Colonic mucosa (tissue), 4 donors: Measurements from ENCODE around the gene UNC93B1. TPM values are rescaled to one million over a fixed set of nuclear protein-coding genes. Genes with fewer than 3 reads are reported as not detected.

ENCODE experiments used
- DNase-seq: peaks from one replicate; pipeline ENCODE4 v3.0.0-alpha.2; 2020
- H3K27ac ChIP-seq: fragments of 200-600 bp; one replicate; pipeline ENCODE4 v1.8.0; 2021
- H3K27me3 ChIP-seq: fragments of 200-600 bp; one replicate; pipeline ENCODE4 v1.8.0; 2021
- H3K36me3 ChIP-seq: fragments of 200-600 bp; one replicate; pipeline ENCODE4 v1.8.0; 2021
- H3K4me1 ChIP-seq: fragments of 200-600 bp; one replicate; pipeline ENCODE4 v1.8.0; 2021; ENCODE audit warnings: mild to moderate bottlenecking
- H3K4me3 ChIP-seq: fragments of 200-600 bp; one replicate; pipeline ENCODE4 v1.8.0; 2021
- H3K9ac ChIP-seq, 2 donors: one replicate each; pipeline ENCODE4 v1.7.0; 2013; ENCODE audit warnings: control low read depth in 2 of 2, low read depth in 2 of 2, low read length in 2 of 2
- H3K9me3 ChIP-seq: fragments of 200-600 bp; one replicate; pipeline ENCODE4 v1.8.0; 2021
- intact Hi-C: fragments of 100-400 bp; cut with DNase I; formaldehyde crosslinking; loops from one replicate; pipeline ENCODE4 v1.14.1; 2022
- total RNA-seq, 2 donors: library from RNA; stranded (reverse); fragmentation: NEBNext Ultra II Directional in 1 of 2; extraction: Animal tissue kit (Norgen Biotek cat#: 25700) in 1 of 2; gene quantifications; one replicate each; pipeline ENCODE4 v1.2.1, GENCODE V29; 2021
- TF ChIP-seq, protein P1 (sequence below): fragments of 200-600 bp; IDR thresholded peaks from one replicate; pipeline ENCODE4 v1.8.0; 2022; ENCODE audit warnings: antibody characterized with exemption, mild to moderate bottlenecking
- donor health status: healthy.
- donor health status: DM: no; HTN: no; CAD: no.
- donor health status: DM: no; HTN: no; CAD: no.

UNC93B1 gene
- total RNA-seq, 2 donors from 2014 or later, result 46.3 to 55.4 TPM

DNA sequence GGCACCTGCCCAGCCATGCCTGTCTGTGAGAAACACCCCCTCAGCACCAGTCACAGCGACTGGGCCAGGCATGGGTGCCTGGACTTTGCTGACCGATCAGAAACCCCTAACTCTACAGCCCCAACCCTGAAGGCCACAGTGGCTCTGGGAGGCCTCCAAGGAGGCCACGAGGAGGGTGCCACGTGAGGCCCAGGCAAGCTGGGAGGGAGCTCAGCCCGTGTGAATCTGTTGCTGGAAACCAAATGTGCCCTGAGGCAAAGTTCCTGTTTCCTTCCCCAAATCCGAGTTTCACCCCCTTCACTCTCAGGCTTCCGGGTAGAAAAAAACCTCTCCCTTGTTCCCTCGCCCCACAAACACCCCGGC lies 1.3 kb downstream of the UNC93B1 start:
- Histone ChIP-seq H3K36me3 (no peaks in the 10 kb centered on the region), H3K4me3 (peak overlapping the region; percentile 76), H3K27ac (no peak overlapping the region), H3K27me3 (no peaks in the 10 kb centered on the region), H3K4me1 (peaks cover 1% of the 10 kb centered on the region), H3K9me3 (no peaks in the 10 kb centered on the region), H3K9ac (peak overlapping the region; percentile 33 to 34)
- TF ChIP-seq, protein P1, sequence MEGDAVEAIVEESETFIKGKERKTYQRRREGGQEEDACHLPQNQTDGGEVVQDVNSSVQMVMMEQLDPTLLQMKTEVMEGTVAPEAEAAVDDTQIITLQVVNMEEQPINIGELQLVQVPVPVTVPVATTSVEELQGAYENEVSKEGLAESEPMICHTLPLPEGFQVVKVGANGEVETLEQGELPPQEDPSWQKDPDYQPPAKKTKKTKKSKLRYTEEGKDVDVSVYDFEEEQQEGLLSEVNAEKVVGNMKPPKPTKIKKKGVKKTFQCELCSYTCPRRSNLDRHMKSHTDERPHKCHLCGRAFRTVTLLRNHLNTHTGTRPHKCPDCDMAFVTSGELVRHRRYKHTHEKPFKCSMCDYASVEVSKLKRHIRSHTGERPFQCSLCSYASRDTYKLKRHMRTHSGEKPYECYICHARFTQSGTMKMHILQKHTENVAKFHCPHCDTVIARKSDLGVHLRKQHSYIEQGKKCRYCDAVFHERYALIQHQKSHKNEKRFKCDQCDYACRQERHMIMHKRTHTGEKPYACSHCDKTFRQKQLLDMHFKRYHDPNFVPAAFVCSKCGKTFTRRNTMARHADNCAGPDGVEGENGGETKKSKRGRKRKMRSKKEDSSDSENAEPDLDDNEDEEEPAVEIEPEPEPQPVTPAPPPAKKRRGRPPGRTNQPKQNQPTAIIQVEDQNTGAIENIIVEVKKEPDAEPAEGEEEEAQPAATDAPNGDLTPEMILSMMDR, result no peak
- DNase-seq, result no peak
- intact Hi-C loops, result no loop called here

GRCh38 chr11:67999704-68000103 lies 4.2 kb downstream of the UNC93B1 start:
- Histone ChIP-seq H3K36me3 (no peaks in the 10 kb centered on the region), H3K9me3 (no peaks in the 10 kb centered on the region), H3K9ac (peak overlapping the region in 1 of 2 donors; percentile 6), H3K4me1 (peaks cover 10% of the 10 kb centered on the region), H3K27me3 (no peaks in the 10 kb centered on the region), H3K4me3 (no peak overlapping the region), H3K27ac (no peak overlapping the region)
- TF ChIP-seq, protein P1, result no peak
- no peak for DNase-seq
- intact Hi-C loops, result no loop called here

DNA sequence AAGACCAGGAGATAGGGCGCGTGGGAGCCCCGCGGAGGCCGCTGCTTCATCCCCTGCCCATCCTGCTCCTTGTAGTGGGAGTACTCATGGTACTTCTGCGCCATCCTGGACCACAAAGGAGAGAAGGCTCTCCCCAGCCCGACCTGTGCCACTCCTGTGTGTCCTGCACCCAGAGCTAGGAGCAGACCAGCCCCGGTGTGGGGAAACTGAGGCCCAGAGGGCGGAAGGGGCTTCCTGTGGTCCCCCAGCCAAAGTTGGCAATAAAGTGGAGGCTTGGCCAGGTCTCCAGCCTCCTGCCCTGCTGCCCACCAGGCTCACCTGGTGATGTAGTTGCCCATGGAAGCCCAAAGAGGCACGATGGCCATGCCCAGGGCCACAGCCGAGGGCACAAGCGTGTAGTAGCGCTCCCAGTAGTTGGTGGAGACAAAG lies 4.7 kb downstream of the UNC93B1 start:
- DNase-seq, result no peak

DNA sequence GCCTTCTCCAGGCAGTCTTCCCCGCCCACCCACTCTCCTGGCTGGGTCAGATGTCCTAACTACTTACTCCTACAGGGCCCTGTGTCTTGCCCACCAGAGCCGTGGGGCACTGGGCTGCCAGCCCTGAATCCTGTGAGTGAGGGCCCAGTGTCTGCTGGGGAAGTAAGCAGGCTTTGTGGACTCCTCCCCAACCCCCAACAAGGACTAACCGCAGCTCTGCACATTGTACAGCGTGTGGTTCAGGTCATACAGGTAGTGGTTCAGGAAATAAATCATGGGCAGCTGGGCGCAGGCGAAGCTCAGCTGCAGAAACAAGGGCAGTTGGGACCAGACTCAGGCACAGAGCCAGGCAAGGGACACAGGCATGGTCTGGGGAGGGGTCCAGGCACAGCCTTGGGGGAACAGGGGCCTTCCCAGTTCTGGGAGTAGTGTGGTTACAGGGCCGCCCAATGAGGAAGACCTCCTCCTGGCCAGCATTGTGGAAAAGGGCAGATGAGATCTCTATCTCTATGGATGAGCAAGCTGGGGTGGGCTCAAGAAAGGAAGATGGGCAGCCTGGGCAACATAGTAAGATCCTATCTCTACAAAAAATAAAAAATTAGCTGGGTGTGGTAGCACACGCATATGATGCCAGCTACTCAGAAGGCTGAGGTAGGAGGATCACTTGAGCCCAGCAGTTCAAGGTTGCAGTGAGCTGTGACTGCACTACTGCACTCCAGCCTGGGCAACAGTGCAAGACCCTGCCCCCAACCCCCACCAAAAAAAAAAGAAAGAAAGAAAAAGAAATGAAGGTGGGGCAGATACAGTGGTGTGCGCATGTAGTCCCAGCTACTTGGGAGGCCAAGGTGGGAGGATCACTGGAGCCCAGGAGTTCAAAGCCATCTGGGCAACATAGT lies 5.5 kb downstream of the UNC93B1 start:
- DNase-seq, result no peak
- Histone ChIP-seq H3K9ac (no peak overlapping the region), H3K36me3 (no peaks in the 10 kb centered on the region), H3K27me3 (no peaks in the 10 kb centered on the region), H3K27ac (peak overlapping the region; percentile 77), H3K9me3 (no peaks in the 10 kb centered on the region), H3K4me1 (peaks cover 10% of the 10 kb centered on the region), H3K4me3 (no peak overlapping the region)
- intact Hi-C loops, result no loop called here
- TF ChIP-seq, protein P1, result no peak

More for the DNA sequence above, 4.7 kb downstream of the UNC93B1 start:
- no peaks in the 10 kb centered on the region for H3K27me3 ChIP-seq
- H3K36me3 ChIP-seq, result no peaks in the 10 kb centered on the region
- no peak overlapping the region for H3K4me3 ChIP-seq
- intact Hi-C loops, result no loop called here
- H3K27ac ChIP-seq, result no peak overlapping the region
- TF ChIP-seq, protein P1, result no peak
- H3K4me1 ChIP-seq, result peaks cover 10% of the 10 kb centered on the region
- H3K9ac ChIP-seq, result no peak overlapping the region
- H3K9me3 ChIP-seq, result no peaks in the 10 kb centered on the region

DNA sequence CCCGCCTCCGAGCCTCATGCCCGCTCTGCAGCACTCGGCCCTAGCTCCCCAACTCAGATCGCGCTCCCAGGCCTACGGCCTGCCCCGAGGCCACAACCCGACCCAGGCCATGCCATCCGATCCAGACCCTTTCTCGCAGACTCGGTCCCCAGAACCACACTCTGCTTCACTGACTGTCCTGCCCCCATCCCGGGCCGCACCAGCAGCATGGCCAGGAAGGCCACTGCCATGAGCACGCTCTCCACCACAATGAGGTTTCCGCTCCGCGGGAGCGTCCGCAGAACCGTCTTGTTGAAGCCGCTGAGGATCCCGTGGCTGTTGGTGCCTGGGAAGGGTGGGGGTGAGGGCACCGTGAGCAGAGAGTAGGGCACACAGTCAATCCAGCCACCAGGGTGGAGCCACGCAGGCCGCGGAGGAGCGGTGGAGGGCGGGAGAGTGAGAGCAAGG lies 6.4 kb downstream of the UNC93B1 start:
- Histone ChIP-seq H3K36me3 (no peaks in the 10 kb centered on the region), H3K4me1 (peaks cover 10% of the 10 kb centered on the region), H3K9ac (peak overlapping the region in 1 of 2 donors; percentile 24), H3K9me3 (no peaks in the 10 kb centered on the region), H3K4me3 (no peak overlapping the region), H3K27me3 (no peaks in the 10 kb centered on the region), H3K27ac (peak overlapping the region; percentile 77)
- intact Hi-C loops, result no loop called here
- no peak for DNase-seq
- TF ChIP-seq, protein P1, result no peak
